Measurements from ENCODE around the gene SLC22A17. TPM values are rescaled to one million over a fixed set of nuclear protein-coding genes. Genes with fewer than 3 reads are reported as not detected.

Gene SLC22A17
- total and polyA plus RNA-seq, 2 of the 13 experiments (the other 11 are each of a cell fraction or from before 2014, with no cell fraction given), result 0.95 to 1.1 TPM

DNA sequence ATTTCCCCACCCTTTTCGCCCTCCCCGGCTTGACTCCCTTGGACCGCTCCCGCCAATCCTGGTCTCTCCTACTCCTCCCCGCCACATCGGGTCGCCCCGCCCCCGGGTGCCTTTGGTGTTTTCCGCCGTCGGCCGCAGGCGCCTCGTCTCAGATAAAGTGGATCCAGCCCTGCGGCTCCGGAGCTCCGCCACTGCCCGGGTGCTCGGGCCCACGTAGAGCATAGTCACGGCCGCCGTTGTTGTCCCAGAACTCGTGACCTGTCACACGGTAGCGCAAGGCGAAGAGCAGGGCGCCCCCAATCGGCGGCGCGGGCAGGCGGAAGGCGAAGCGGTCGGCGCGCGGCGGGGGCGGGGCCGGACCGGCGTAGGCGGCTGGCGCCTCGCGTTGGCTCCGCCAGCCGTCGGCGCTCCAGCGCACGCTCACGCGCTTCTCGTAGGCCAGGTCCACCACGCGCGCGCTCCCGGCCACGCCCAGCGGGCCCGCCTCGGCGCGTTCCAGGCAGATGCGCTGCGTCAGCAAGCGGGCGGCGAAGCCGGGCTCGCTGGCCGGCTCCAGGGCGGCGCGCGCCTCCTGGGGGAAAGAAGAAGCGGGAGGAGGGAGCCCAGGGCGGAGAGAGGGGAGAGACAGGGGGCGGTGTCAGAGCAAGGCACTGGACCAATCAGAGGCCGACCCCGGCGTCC is 51.3 kb downstream of the SLC22A17 start (continued):
- TF ChIP-seq POGZ (CRISPR knock-in tag; IDR thresholded peaks at IDR 0.05) (peak; percentile 78; the same call in 1 of the 2 replicates), THYN1 (CRISPR knock-in tag; IDR thresholded peaks at IDR 0.05; ENCODE audit: borderline replicate concordance, low read depth) (0 out of 2 replicates have a peak, but pooled peaks have one; percentile 27), NRL (CRISPR knock-in tag; IDR thresholded peaks at IDR 0.05; ENCODE audit: borderline replicate concordance) (no peak; the same call in 1 of the 2 replicates), ZC3H13 (CRISPR knock-in tag; IDR thresholded peaks at IDR 0.05) (no peak), POLR2AphosphoS2 (IDR thresholded peaks at IDR 0.05; ENCODE audit: low read depth, low read length) (peak; percentile 75; the same call in 1 of the 2 replicates), ZNF839 (CRISPR knock-in tag; IDR thresholded peaks at IDR 0.05; ENCODE audit: borderline replicate concordance) (no peak), ZSCAN25 (CRISPR knock-in tag; IDR thresholded peaks at IDR 0.05) (0 out of 2 replicates have a peak, but pooled peaks have one; percentile 53), ZNF660 (CRISPR knock-in tag; IDR thresholded peaks at IDR 0.05; ENCODE audit: borderline replicate concordance, low read depth) (no peak), ZNF510 (CRISPR knock-in tag; IDR thresholded peaks at IDR 0.05; ENCODE audit: low read depth) (no peak), SIX1 (CRISPR knock-in tag; IDR thresholded peaks at IDR 0.05; ENCODE audit: borderline replicate concordance) (peak; percentile 44; the same call in 1 of the 2 replicates), FOXA3 (CRISPR knock-in tag; IDR thresholded peaks at IDR 0.05) (peak; percentile 81), ZNF766 (CRISPR knock-in tag; IDR thresholded peaks at IDR 0.05; ENCODE audit: borderline replicate concordance) (peak; percentile 96), ZNF431 (CRISPR knock-in tag; IDR thresholded peaks at IDR 0.05; ENCODE audit: borderline replicate concordance, low read depth) (no peak), ETV6 (CRISPR knock-in tag; conservative IDR thresholded peaks at IDR 0.05) (peak; percentile 95), RBM22 (optimal IDR thresholded peaks at IDR 0.05; ENCODE audit: low read length) (no peak), ZNF124 (CRISPR knock-in tag; IDR thresholded peaks at IDR 0.05) (peak; percentile 95), ETV5 (CRISPR knock-in tag; IDR thresholded peaks at IDR 0.05; ENCODE audit: borderline replicate concordance) (peak; percentile 84), PAWR (CRISPR knock-in tag; IDR thresholded peaks at IDR 0.05; ENCODE audit: borderline replicate concordance) (no peak)
- TF ChIP-seq, protein P1, sequence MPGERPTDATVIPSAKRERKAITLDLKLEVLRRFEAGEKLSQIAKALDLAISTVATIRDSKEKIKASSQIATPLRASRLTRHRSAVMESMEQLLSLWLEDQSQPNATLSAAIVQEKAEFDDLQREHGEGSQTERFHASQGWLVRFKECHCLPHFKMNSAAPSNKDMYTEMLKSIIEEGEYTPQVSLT (CRISPR knock-in tag; IDR thresholded peaks at IDR 0.05; ENCODE audit: borderline replicate concordance, low read depth), result no peak
- TF ChIP-seq, protein P2, sequence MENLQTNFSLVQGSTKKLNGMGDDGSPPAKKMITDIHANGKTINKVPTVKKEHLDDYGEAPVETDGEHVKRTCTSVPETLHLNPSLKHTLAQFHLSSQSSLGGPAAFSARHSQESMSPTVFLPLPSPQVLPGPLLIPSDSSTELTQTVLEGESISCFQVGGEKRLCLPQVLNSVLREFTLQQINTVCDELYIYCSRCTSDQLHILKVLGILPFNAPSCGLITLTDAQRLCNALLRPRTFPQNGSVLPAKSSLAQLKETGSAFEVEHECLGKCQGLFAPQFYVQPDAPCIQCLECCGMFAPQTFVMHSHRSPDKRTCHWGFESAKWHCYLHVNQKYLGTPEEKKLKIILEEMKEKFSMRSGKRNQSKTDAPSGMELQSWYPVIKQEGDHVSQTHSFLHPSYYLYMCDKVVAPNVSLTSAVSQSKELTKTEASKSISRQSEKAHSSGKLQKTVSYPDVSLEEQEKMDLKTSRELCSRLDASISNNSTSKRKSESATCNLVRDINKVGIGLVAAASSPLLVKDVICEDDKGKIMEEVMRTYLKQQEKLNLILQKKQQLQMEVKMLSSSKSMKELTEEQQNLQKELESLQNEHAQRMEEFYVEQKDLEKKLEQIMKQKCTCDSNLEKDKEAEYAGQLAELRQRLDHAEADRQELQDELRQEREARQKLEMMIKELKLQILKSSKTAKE (CRISPR knock-in tag; IDR thresholded peaks at IDR 0.05; ENCODE audit: borderline replicate concordance), result no peak
- TF ChIP-seq, protein P3, sequence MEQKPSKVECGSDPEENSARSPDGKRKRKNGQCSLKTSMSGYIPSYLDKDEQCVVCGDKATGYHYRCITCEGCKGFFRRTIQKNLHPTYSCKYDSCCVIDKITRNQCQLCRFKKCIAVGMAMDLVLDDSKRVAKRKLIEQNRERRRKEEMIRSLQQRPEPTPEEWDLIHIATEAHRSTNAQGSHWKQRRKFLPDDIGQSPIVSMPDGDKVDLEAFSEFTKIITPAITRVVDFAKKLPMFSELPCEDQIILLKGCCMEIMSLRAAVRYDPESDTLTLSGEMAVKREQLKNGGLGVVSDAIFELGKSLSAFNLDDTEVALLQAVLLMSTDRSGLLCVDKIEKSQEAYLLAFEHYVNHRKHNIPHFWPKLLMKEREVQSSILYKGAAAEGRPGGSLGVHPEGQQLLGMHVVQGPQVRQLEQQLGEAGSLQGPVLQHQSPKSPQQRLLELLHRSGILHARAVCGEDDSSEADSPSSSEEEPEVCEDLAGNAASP (CRISPR knock-in tag; IDR thresholded peaks at IDR 0.05; ENCODE audit: borderline replicate concordance), result peak; percentile 81
- TF ChIP-seq, protein P4, sequence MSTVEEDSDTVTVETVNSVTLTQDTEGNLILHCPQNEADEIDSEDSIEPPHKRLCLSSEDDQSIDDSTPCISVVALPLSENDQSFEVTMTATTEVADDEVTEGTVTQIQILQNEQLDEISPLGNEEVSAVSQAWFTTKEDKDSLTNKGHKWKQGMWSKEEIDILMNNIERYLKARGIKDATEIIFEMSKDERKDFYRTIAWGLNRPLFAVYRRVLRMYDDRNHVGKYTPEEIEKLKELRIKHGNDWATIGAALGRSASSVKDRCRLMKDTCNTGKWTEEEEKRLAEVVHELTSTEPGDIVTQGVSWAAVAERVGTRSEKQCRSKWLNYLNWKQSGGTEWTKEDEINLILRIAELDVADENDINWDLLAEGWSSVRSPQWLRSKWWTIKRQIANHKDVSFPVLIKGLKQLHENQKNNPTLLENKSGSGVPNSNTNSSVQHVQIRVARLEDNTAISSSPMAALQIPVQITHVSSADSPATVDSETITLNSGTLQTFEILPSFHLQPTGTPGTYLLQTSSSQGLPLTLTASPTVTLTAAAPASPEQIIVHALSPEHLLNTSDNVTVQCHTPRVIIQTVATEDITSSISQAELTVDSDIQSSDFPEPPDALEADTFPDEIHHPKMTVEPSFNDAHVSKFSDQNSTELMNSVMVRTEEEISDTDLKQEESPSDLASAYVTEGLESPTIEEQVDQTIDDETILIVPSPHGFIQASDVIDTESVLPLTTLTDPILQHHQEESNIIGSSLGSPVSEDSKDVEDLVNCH (CRISPR knock-in tag; IDR thresholded peaks at IDR 0.05), result no peak
